NCI-H2227 (cell line): ENCODE results near the gene SINHCAF.
"Not testable (repeated sequence)": the region's sequence is repeated elsewhere in the genome, so short reads cannot be mapped to it uniquely, and the experiment has no call there.

Experiments
- DNase-seq: peaks from one replicate; lab custom pipeline; 2025; ENCODE audit not compliant: unreplicated experiment; lab: John Stamatoyannopoulos, UW

The SINHCAF gene

DNA sequence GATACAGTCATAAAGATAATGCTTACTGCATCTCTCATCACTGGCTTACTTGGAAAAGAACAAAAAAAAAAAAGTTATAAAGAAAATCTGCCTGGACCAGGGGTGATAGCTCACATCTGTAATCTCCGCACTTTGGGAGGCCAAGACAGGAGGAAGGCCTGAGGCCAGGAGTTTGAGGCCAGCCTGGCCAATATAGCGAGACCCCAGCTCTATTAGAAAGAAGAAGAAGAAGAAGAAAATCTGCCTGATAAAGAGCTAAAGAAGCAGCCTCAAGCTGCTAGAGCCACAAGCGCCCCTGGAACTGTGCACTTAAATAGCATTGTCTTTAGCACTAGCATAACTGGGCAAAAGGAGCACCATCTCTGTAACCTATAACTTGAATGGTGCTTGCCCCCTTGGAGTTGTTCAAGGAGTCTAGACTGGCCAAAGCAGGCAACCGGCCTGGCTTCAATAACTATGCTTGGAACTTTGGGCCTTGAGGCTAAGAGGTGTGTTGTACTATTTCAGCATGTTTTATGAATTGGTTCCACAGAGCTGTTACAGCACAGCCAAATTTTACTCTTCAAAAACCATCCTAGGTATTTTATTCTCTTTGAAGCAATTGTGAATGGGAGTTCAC, 53.2 kb downstream of the SINHCAF start:
- DNase-seq: no peak

DNA sequence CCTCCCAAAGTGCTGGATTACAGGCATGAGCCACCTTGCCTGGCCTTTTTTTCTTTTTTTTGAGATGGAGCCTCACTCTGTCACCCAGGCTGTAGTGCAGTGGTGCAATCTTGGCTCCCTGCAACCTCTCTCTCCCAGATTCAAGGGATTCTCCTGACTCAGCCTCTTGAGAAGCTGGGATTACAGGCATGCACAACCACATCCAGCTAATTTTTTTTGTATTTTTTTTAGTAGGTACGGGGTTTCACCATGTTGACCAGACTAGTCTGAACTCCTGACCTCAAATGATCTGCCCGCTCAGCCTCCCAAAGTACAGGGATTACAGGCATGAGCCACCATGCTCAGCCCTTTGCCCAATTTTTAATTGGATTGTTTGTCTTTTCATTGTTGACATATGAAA, 58.0 kb downstream of the SINHCAF start:
- DNase-seq: no peak

- no peak for DNase-seq
Observed at GRCh38 chr12:31265722-31266121, 60.2 kb downstream of the SINHCAF start.

DNA sequence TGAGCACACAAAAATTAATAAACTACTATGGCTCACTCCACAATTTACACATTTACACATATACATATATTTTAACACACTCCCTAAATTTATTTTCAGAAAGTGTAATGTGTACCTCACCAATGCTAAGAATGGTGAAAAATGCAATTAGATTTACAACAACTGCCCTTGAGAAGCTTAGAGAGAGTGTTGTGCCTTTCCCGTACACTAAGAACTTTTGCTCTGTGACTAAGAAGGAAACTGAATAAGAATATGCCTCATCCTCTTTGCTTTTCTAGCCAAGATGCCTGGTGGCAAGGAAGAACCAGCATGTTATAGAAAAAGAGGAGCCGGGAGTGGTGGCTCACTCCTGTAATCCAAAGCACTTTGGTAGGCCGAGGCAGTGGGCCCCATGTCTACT, 62.3 kb downstream of the SINHCAF start:
- no peak for DNase-seq

DNA sequence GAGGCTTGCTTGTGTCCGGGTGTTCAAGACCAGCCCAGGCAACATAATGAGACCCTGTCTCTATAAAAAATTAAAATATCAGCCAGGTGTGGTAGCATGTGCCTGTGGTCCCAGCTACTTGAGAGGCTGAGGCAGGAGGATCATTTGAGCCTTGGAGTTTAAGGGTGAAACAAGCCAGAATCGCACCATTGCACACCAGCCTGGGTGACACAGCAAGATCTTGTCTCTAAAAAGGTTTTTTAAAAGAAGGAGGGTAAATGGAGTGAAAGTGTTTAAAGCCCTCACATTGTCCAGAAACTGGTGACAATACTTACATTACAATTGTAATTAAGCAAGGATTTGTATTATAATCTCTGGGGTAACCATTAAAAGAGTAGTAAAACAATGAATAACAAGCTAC, 64.2 kb downstream of the SINHCAF start:
- DNase-seq: no peak

- no peak for DNase-seq
Observed at GRCh38 chr12:31260840-31261239, 65.1 kb downstream of the SINHCAF start.

DNA sequence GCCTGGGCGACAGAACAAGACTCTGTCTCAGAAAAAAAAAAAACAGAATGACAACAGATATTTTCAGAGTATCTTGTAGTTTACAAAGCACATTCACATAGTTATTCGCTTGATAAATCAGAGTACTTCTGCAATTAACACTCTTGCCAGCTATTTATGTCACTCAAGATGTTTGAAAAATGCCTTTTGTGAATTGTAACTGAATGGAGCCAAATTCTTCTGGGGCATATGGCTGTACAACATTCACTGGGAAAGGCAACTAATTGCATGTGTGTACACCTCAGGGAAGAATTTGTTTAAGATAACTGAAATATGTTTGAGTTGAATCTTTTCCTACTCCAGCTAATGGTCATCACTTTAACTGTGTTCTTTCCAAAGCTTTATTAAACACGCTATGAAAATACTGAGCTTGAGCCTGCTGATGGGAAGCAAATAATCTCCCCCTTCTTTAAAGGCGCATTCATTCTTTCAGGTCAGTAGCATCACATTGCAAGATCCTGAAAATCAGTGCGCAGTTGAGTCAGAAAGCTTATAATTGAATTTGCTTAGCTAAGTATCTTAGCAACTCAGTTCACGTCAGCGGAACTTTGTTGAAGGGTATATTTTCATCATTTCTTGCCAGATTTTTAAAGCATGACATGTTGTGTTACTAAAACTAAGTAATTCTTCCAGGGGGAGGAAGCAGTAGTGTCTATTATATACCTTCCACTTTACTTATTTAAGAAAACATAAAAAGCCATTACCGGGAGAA, 66.6 kb downstream of the SINHCAF start:
- no peak for DNase-seq

DNA sequence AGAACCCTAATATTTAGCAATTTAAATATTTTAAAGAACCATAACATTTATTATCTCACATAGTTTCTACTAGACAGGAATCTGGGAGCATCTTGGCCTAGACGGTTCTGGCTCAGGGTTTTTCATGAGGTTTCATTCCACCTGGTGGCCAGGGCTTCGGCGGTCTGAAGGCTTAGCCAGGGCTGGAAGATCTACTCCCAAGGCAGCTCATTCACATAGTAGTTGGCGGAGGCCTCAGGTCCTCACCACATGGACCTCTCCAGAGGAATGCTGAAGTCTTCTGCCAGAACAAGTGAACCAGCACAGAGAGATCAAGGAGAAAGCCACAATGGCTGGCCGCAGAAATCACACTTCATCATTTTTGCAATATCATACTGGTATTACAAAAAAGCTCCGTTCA, 68.2 kb downstream of the SINHCAF start:
- no peak for DNase-seq

DNA sequence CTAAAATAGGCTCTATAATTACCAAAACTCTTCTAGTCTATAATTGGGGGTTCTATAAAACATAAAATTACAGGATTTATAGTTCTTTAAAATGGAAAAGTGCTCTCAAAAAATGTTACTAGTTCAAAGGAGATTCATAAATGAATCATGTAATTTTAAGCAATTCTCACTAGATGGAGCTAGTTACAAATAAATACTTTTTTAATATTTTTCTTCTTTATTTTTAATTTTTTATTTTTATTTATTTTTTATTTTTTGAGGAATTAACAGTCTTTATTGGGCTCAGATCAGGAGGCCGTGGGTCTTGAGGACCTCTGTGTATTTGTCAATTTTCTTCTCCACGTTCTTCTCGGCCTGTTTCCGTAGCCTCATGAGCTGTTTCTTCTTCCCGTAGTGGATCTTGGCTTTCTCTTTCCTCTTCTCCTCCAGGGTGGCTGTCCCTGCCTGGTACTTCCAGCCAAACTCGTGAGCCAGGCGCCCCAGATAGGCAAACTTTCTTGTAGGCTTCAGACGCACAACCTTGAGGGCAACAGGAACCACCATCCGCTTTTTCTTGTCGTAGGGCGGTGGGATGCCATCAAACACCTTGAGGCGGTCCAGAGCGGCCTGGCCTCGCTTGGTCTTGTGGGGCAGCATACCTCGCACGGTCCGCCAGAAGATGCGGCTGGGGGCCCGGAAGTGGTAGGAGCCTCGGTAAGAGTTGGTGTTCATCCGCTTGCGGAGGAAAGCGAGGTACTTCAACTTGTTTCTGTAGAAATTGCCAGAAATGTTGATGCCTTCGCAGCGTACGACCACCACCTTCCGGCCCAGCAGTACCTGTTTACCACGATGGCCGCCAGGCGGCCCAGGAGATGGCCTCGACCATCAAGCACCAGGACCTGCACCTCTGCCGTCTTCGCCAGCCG, 74.0 kb downstream of the SINHCAF start:
- DNase-seq: peak; percentile 10

GRCh38 chr12:31250179-31250578, 75.8 kb downstream of the SINHCAF start:
- DNase-seq: no peak

GRCh38 chr12:31249356-31249755, 76.6 kb downstream of the SINHCAF start:
- DNase-seq: no peak

DNA sequence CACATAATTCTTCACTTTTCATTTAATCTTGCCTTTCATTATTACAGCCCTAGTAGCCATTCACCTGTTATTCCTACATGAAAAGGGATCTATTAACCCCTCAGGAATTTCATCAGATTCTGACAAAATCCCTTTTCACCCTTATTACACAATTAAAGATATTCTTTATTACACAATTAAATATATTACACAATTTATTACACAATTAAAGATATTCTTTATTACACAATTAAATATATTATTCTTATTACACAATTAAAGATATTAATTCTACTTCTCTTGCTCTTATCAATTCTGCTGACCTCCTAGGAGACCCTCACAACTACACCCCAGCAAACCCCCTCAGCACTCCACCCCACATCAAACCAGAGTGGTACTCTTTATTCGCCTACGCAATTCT, 77.1 kb downstream of the SINHCAF start:
- no peak for DNase-seq

- no peak for DNase-seq
Observed at GRCh38 chr12:31248337-31248736, 77.6 kb downstream of the SINHCAF start.

DNA sequence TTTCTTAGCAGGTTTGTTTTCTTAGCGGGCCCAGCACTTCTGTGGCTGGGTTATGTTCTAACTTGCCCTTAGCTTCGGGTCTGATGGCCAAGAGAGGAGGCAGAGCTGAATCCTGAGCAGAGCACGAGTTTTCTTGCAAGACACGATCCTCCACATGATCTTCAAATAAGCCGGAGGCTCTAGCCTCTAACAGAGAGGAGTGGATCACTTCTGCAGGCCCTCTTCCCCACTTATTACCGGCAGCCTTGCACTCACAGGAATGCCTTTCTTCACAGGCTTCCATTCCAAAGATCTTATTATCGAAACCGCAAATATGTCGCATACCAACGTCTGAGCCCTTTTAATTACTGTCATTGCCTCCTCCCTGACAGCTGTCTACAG, 79.5 kb downstream of the SINHCAF start:
- no peak for DNase-seq

DNA sequence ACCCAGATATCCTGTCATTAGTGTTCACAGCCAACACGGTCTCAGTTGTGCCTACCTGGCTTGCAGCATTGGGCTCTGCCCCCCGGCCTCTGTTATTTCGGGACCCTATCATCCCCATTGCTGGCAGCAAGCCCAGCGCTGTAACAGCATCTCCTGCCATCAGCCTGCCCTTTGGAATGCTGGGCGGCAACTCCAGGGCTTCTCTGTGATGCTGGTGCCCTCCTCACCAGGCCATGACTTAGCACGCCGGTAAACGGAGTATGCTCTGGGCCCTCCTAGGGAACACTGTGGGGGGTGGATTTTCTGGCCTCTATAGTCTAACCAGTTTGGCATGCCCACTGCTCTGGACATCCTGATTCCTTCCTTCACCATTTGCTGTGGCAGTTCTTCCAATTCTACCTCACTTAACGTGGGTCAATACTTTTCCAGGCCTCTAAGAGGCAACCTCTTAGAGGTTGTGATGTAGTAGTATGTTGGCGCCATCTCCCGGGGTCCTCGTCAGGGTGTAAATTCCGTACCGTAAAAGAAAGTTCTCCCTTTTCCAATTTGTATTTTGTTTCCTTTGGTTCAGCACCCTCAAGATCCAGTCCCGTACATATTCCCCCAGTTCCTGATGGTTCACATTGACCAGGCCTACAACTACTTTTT, 80.0 kb downstream of the SINHCAF start:
- DNase-seq: no peak

DNA sequence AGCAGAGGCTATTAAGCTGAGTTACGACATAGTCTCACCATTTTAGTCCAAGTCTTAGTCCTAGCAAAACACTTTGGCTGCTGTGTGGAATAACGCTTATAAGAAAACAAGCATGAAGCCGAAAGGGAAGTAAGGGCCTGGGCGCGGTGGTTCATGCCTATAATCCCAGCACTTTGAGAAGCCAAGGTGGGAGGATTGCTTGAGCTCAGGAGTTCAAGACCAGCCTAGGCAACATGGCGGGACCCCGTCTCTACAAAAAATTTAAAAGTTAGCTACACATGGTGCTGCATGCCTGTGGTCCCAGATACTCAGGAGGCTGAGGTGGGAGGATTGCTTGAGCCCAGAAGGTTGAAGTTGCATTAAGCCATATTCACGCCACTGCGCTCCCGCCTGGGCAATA, 83.5 kb downstream of the SINHCAF start:
- DNase-seq: not testable (repeated sequence)

- peak; percentile 55 for DNase-seq
Observed at GRCh38 chr12:31238764-31239387, 87.1 kb downstream of the SINHCAF start.

DNA sequence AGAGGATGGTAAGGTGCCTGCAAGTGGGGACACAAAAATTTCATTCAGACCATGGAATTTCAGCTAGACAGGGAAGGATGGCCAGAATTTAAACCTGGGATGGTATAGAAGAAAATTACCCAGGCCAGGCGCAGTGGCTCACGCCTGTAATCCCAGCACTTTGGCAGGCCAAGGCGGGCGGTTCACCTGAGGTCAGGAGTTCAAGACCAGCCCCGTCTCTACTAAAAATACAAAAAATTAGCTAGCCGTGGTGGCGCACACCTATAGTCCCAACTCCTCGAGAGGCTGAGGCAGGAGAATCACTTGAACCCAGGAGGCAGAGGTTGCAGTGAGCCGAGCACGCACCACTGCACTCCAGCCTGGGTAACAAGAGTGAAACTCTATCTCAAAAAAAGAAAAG, 87.6 kb downstream of the SINHCAF start:
- DNase-seq: not testable (repeated sequence)

GRCh38 chr12:31236998-31237637, 88.8 kb downstream of the SINHCAF start:
- DNase-seq: no peak

DNA sequence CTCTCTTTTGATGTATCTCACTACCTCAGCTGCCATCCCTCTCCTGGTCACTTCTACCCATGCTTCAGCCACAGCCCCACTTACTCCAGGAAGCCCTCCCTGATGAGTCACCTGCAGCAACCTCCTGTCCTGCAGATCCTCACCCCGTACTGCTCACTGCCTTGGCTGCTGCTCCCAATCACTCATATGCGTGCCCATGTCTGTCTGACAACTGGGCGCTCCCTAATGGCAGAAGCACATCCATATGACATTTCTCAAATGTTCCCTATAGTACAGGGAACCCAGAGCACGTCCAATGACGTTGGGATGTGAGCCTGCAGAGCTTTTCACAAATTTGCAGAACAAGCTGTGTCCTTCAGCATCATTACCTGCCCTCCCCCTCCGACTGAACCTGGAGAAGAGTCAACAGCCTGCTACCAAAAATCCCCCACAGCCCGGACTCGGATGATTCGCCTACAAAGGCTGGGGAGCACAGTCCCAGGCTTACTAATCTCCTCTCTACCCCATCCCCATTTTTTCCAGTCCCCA, 90.0 kb downstream of the SINHCAF start:
- DNase-seq: no peak
